Type B pancreatic cell (in vitro differentiated cells): ENCODE measurements around the gene FAF1. TPM values are rescaled to one million over a fixed set of nuclear protein-coding genes. Genes with fewer than 3 reads are reported as not detected.
"Not testable (repeated sequence)": the region's sequence is repeated elsewhere in the genome, so short reads cannot be mapped to it uniquely, and the experiment has no call there.

Experiments
- DNase-seq: peaks from one replicate; pipeline ENCODE4 v3.0.0; 2021; ENCODE audit warnings: mixed read lengths; ENCODE audit not compliant: unreplicated experiment; ENCODE audit errors: extremely low spot score
- H3K27ac Mint-ChIP-seq: 2 replicates; pipeline ENCODE4 v1.8.0; 2021; ENCODE audit warnings: mild to moderate bottlenecking, mixed read lengths
- H3K27me3 Mint-ChIP-seq: 2 replicates; pipeline ENCODE4 v1.8.0; 2021; ENCODE audit warnings: mixed read lengths
- H3K36me3 Mint-ChIP-seq: 2 replicates; pipeline ENCODE4 v1.8.0; 2021; ENCODE audit warnings: mixed read lengths
- H3K4me1 Mint-ChIP-seq: one replicate; pipeline ENCODE4 v1.8.0; 2021; ENCODE audit warnings: mixed read lengths; ENCODE audit not compliant: unreplicated experiment
- H3K4me3 Mint-ChIP-seq: 2 replicates; pipeline ENCODE4 v1.8.0; 2021; ENCODE audit warnings: mild to moderate bottlenecking, mixed read lengths
- H3K9me3 Mint-ChIP-seq: 2 replicates; pipeline ENCODE4 v1.8.0; 2021; ENCODE audit warnings: mixed read lengths
- total RNA-seq: library from RNA; stranded (reverse); gene quantifications from 2 replicates; pipeline ENCODE4 v1.2.1, GENCODE V29; 2021; ENCODE audit warnings: low replicate concordance
- TF ChIP-seq, protein P1 (sequence below): fragments of 200-600 bp; sonication (generic); conservative IDR thresholded peaks from 2 replicates; pipeline ENCODE4 v1.5.0; 2021; ENCODE audit warnings: antibody characterized with exemption, mild to moderate bottlenecking

The FAF1 gene
- total RNA-seq, 1 donor from 2014 or later: 49.9 TPM

DNA sequence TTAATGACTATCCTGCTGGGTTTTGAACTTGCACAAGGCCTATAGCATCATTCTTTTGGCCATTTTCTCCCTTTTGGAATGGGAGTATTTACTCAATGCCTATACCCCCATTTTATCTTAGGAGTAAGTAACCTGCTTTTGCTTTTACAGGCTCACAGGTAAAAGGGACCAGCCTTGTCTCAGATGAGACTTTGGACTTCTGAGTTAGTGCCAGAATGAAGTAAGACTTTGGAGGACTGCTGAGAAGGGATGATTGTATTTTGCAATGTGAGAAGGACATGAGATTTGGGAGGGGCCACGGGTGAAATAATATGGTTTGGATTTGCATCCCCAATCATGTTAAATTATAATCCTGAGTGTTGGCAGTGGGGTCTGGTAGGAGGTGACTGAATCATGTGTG, 212.7 kb downstream of the FAF1 start:
- Mint-ChIP-seq H3K27ac (no peak overlapping the region), H3K4me1 (no peaks in the 10 kb centered on the region), H3K27me3 (no peaks in the 10 kb centered on the region), H3K36me3 (peaks cover 3% of the 10 kb centered on the region), H3K4me3 (no peak overlapping the region), H3K9me3 (no peaks in the 10 kb centered on the region)
- TF ChIP-seq, protein P1, sequence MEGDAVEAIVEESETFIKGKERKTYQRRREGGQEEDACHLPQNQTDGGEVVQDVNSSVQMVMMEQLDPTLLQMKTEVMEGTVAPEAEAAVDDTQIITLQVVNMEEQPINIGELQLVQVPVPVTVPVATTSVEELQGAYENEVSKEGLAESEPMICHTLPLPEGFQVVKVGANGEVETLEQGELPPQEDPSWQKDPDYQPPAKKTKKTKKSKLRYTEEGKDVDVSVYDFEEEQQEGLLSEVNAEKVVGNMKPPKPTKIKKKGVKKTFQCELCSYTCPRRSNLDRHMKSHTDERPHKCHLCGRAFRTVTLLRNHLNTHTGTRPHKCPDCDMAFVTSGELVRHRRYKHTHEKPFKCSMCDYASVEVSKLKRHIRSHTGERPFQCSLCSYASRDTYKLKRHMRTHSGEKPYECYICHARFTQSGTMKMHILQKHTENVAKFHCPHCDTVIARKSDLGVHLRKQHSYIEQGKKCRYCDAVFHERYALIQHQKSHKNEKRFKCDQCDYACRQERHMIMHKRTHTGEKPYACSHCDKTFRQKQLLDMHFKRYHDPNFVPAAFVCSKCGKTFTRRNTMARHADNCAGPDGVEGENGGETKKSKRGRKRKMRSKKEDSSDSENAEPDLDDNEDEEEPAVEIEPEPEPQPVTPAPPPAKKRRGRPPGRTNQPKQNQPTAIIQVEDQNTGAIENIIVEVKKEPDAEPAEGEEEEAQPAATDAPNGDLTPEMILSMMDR: no peak
- no peak for DNase-seq

DNA sequence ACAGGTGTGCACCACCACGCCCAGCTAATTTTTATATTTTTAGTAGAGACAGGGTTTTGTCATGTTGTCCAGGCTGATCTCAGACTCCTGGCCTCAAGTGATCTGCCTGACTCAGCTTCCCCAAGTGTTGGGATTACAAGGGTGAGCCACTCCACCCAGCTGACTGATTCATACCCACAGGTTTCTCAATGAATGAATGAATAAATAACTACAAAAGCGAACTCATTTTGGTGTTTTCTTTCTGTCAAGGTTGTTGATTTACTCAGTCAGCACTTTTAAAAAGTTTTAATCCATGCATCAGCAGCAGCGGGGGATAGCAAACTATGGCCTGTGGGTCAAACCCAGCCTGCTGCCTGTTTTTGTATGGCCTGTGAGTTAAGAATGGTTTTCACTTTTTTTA, 217.5 kb downstream of the FAF1 start:
- Mint-ChIP-seq H3K27me3 (no peaks in the 10 kb centered on the region), H3K27ac (no peak overlapping the region), H3K9me3 (no peaks in the 10 kb centered on the region), H3K36me3 (peaks cover 3% of the 10 kb centered on the region), H3K4me1 (no peaks in the 10 kb centered on the region), H3K4me3 (no peak overlapping the region)
- no peak for DNase-seq
- TF ChIP-seq, protein P1: no peak

DNA sequence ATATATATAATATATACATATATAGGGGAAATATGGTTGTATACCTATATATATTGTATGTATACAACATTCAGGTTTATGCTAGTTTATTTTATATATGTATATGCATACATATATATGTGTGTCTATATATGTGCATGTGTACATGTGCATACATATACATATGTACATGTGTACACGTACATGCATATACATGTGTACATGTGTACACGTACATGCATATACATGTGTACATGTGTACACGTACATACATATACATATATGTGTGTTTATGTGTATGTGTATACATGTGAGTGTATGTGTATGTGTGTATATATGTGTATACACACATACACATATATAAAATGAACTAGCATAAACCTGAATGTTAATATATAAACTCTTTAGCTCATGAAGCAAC, 220.9 kb downstream of the FAF1 start:
- peaks cover 1% of the 10 kb centered on the region for H3K36me3 Mint-ChIP-seq
- H3K4me1 Mint-ChIP-seq: no peaks in the 10 kb centered on the region

DNA sequence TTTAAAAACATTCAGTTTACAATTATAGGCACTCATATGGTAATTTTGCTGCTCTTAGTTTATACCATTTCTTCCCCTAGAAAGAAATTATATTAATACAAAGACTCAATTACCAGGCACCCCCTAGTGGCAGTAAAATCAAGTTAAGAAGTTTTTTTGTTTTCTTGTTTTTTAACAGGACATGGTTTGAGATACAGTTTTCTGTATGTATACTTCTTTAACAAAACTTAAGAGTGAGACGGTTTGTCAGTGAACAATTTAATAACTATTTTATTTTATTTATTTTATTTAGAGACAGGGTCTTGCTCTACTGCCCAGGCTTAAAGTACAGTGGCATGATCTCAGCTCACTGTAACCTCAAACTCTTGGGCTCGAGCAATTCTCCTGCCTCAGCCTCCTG, 224.6 kb downstream of the FAF1 start:
- H3K4me3 Mint-ChIP-seq: no peak overlapping the region
- H3K27me3 Mint-ChIP-seq: no peaks in the 10 kb centered on the region
- TF ChIP-seq, protein P1: peak; percentile 76
- H3K9me3 Mint-ChIP-seq: no peaks in the 10 kb centered on the region
- peaks cover 8% of the 10 kb centered on the region for H3K36me3 Mint-ChIP-seq
- no peak for DNase-seq
- no peaks in the 10 kb centered on the region for H3K4me1 Mint-ChIP-seq
- no peak overlapping the region for H3K27ac Mint-ChIP-seq

More for the DNA sequence above, 220.9 kb downstream of the FAF1 start:
- TF ChIP-seq, protein P1: no peak
- no peaks in the 10 kb centered on the region for H3K9me3 Mint-ChIP-seq
- H3K27me3 Mint-ChIP-seq: no peaks in the 10 kb centered on the region
- no peak overlapping the region for H3K27ac Mint-ChIP-seq
- no peak overlapping the region for H3K4me3 Mint-ChIP-seq
- DNase-seq: no peak

DNA sequence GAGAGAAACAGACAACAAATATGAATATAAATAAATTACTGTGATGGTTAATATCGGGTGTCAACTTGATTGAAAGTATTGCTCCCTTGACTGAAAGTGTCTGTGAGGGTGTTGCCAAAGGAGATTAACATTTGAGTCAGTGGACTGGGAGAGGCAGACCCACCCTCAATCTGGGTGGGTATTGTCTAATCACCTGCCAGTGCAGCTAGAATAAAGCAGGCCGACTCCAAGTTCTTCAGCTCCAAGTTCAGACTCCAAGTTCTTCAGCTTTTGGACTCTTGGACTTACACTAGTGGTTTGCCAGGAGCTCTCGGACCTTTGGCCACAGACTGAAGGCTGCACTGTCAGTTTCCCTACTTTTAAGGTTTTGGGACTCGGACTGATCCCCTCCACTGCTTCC, 232.5 kb downstream of the FAF1 start:
- H3K9me3 Mint-ChIP-seq, DNase-seq, H3K4me1 Mint-ChIP-seq, H3K27ac Mint-ChIP-seq, H3K4me3 Mint-ChIP-seq, H3K27me3 Mint-ChIP-seq: not testable (repeated sequence)
- H3K36me3 Mint-ChIP-seq: peaks cover 12% of the 10 kb centered on the region

DNA sequence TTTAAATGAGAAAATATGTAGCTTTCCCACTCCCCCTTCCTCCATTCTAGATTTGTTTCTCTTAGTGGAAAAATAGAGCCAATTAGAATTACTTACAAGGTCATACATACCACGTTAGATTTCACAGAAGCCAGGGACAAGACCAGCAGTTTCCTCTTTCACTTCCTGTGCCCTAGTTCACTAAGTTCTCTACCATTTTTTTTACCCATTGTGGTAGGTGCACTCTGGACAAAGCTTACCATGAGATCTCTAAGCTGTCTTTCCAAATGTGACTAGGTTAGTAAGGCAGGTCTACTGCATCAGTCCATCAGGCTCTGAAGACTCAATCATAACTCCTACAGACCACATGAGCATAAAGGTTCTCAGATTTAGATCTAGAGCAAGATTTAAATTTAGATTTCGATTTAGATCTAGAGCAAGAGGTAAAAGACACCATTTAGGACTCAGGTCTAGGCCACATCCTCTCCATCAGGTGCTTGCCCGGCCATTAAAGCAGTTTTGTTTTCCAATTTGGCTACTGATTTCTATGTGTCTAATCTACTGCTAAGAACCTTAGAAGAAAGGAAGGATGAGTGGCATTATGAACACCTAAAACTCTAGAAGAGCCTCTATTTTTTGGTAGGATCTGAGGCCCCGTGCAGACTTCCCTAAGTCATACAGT, 235.3 kb downstream of the FAF1 start:
- no peak overlapping the region for H3K4me3 Mint-ChIP-seq
- H3K4me1 Mint-ChIP-seq: no peaks in the 10 kb centered on the region
- TF ChIP-seq, protein P1: no peak
- H3K27me3 Mint-ChIP-seq: no peaks in the 10 kb centered on the region
- no peak overlapping the region for H3K27ac Mint-ChIP-seq
- H3K36me3 Mint-ChIP-seq: peaks cover 9% of the 10 kb centered on the region
- no peak for DNase-seq
- peaks cover 4% of the 10 kb centered on the region for H3K9me3 Mint-ChIP-seq
